SK-N-SH (cell line): Measurements from ENCODE around the gene DISP2.

Source experiments
- GATA2 ChIP-seq: sonication (generic); formaldehyde crosslinking; IDR thresholded peaks from 2 replicates; pipeline ENCODE4 v1.5.0; 2020; ENCODE audit warnings: mild to moderate bottlenecking, missing genetic modification reagents
- POLR2AphosphoS5 ChIP-seq: IDR thresholded peaks from 2 replicates; pipeline ENCODE4 v1.6.1; 2012; ENCODE audit warnings: low read depth, low read length
- TF ChIP-seq, protein P1 (sequence below): fragments of 200-600 bp; sonication (generic); IDR thresholded peaks from 2 replicates; pipeline ENCODE4 v1.6.1; 2017; ENCODE audit warnings: antibody characterized with exemption, mild to moderate bottlenecking, moderate library complexity

- TF ChIP-seq, protein P1, sequence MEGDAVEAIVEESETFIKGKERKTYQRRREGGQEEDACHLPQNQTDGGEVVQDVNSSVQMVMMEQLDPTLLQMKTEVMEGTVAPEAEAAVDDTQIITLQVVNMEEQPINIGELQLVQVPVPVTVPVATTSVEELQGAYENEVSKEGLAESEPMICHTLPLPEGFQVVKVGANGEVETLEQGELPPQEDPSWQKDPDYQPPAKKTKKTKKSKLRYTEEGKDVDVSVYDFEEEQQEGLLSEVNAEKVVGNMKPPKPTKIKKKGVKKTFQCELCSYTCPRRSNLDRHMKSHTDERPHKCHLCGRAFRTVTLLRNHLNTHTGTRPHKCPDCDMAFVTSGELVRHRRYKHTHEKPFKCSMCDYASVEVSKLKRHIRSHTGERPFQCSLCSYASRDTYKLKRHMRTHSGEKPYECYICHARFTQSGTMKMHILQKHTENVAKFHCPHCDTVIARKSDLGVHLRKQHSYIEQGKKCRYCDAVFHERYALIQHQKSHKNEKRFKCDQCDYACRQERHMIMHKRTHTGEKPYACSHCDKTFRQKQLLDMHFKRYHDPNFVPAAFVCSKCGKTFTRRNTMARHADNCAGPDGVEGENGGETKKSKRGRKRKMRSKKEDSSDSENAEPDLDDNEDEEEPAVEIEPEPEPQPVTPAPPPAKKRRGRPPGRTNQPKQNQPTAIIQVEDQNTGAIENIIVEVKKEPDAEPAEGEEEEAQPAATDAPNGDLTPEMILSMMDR = no peak
- TF ChIP-seq POLR2AphosphoS5 (no peak), GATA2 (no peak)
Measured at GRCh38 chr15:40386480-40386879, 28.5 kb downstream of the DISP2 start.
